ENCODE results near the gene TMEM18. TPM values are rescaled to one million over a fixed set of nuclear protein-coding genes. Genes with fewer than 3 reads are reported as not detected.

TMEM18 gene
- polyA plus RNA-seq, 10 donors, result 40.7 to 49.1 (median 43.9) TPM

GRCh38 chr2:635687-636621 is 41.3 kb downstream of the TMEM18 start:
- DNase-seq, result no peak

- no peak for DNase-seq
Observed at GRCh38 chr2:634636-635388, 42.4 kb downstream of the TMEM18 start.

- DNase-seq, result no peak
Observed at GRCh38 chr2:634041-634440, 43.2 kb downstream of the TMEM18 start.

GRCh38 chr2:633371-633770 is 43.8 kb downstream of the TMEM18 start:
- no peak for DNase-seq

- DNase-seq, result no peak
Observed at GRCh38 chr2:632471-632870, 44.7 kb downstream of the TMEM18 start.

- no peak for DNase-seq
Observed at GRCh38 chr2:631741-632140, 45.5 kb downstream of the TMEM18 start.

- DNase-seq, result no peak
Observed at GRCh38 chr2:630451-631320, 46.5 kb downstream of the TMEM18 start.

- DNase-seq, result no peak
Observed at GRCh38 chr2:629961-630360, 47.2 kb downstream of the TMEM18 start.

- no peak for DNase-seq
Observed at GRCh38 chr2:628651-629050, 48.6 kb downstream of the TMEM18 start.

- DNase-seq, result no peak
Observed at GRCh38 chr2:627926-628560, 49.2 kb downstream of the TMEM18 start.

DNA sequence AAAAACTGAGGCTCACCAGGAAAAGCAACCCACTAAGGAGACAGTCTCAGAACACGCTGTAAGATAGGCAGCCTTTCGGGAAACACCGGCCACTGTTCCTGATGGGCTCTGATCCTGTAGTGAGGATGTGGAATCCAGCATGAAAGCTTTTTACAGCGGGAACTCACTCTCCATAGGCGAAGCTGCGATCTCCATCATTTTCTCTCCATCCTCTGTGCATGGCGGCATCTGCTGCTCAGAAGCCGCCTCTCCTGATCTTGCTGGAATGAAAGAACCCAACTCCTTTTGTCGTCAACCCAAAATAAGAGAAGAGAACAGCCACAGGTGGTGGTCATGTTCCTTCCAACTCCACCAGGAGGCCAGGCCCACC is 49.9 kb downstream of the TMEM18 start:
- no peak for DNase-seq

DNA sequence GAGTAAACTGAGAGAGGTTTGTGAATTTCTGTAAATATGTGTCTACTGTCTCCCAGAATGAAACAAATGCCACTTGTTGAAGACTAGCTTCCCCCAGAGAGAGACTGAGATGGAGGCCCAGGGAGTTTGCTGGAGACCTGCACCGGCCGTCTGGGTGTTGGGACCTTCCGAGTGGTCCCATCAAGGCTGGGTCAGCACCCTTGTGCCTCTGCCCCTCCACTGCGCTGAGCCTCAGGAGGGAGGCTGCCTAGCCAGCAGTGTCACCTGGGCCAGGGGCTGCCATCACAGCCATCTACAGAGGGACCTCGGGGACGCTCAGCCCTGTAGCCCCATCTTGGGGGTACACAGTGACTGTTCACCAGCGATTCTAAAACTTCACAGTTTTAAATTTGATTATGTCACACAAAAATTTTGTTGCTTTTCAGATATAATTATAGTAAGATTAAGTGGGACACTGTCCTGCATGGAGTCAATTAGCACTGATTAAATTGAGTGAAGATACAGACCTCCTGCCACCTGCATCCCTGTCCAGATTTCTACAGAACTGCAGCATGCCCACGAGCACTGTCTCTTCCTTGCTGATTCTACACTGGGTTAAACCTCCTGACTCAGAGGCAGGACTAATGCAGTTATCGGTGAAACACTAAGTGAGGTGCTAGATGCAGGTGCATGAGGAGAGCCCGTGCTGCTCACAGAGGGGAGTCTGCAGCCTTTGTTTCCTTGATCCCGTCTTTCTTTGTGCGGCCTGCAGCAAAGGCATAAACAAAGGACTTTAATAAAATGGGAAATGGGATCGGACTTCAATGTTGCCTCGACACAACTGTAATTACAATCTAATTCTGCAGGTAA is 50.5 kb downstream of the TMEM18 start:
- no peak for DNase-seq

DNA sequence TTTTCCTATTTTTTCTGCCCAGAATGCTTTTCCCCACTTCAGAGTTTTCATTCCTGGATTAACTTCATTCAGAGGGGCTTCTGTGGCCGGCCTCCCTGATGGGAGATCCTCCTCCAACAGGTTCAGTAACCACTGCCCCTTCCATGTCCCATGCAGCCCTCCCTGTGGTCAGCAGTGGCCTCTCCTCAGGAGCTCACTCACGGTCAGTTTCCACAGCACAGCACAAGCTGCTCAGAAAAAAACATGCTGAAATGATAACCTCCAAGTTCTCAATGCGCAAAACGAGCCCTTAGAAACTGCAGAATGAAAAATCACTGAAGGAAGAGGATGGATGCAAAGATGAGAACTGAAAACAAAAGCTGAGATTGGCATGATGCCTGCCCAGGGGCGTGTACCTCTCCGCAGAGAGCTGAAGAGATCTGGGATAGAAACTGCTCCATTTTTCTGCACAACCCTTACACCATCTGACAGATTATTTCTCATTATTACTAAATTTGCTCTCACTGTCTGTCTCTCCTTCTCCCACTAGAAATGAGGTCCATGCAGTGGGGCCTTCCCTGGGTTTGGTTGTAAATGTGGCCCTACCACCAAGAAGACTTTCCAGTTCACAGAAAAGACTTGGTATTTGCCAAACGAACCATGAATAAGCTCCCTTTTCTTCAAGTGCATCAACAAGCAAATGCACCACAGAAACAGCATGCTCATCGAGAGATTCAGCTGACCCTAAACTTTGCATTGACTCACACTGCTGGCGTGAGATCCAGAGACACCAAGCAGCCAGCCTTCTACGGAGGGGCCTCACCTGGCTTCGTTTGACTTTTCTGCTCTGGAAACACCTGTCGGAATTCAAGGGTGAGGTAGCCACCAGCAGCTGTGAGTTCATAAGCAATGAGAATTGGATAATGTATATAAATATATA is 51.5 kb downstream of the TMEM18 start:
- DNase-seq, result peak in 1 of 3 donors; percentile 19

DNA sequence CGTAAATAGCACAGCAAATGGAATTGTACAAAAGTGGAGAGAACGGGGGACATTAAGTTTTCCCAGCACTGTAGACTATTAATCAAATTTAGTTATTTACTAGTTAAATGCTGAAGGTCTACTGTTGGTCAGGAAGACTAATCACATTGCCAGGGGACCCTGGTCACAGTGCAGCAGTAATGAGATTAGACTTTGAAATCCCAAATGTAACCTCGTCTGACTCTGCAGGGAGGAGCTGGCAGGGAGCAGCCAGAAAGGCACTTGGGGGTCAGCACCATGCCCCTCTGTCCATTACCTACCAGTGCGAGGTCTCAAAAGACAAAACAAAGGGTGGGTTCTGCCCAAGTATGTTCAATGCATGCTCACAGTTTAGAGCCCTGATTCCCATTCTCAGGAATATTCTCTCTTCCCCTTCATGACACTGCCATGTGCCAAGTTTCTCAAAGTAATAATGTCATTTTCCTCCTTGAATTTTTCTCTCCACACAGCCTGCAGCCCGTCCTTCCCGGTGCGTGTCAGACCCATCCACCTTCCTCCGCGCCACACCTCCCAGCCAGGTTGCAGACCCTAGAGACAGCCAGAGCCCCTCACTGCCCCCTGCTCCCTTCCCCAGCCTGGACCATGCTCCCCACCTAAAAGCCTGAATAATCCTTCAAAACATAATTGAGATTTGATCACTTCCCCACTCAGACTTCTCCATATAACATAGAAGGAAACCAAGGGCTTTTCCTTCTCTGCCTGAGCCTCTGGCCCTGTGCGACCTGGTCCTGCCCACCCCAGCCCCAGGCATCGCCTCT is 52.5 kb downstream of the TMEM18 start:
- DNase-seq, result no peak

- DNase-seq, result no peak
Observed at GRCh38 chr2:624096-624495, 53.1 kb downstream of the TMEM18 start.

GRCh38 chr2:623130-623922 is 53.9 kb downstream of the TMEM18 start:
- DNase-seq, result no peak

DNA sequence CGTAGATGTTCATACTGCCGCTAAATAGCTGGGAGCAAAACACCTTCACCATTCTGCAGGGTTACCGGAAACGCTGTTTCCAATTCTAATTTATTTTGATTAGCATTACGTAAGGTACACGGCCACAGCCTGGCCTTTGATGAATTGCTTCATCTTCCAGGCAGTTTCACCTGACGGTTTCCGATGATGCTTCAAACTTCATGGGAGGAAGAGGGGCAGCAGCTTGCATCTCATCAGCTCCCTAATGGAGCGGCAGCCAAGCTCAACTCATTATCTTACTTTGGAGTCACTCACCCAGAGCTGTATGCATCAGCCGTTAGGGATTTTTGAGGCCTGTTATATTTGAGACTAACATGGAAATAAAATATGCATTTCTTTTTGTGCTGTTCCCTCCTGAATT is 54.8 kb downstream of the TMEM18 start:
- DNase-seq, result no peak
